HG03139 (cell line): ENCODE data around the gene KIF21A.
"Not testable (repeated sequence)": the region's sequence is repeated elsewhere in the genome, so short reads cannot be mapped to it uniquely, and the experiment has no call there.

Experiments
- ATAC-seq: cut with Tn5 transposase; IDR thresholded peaks from one replicate; pipeline ENCODE4 v1.9.1; 2021; ENCODE audit not compliant: unreplicated experiment

Gene KIF21A

GRCh38 chr12:39348523-39348922 lies 94.4 kb downstream of the KIF21A start:
- no peak for ATAC-seq

GRCh38 chr12:39344926-39345325 lies 98.0 kb downstream of the KIF21A start:
- ATAC-seq: no peak

- no peak for ATAC-seq
These were observed 99.3 kb downstream of the KIF21A start for GRCh38 chr12:39343665-39344064.

- no peak for ATAC-seq
These were observed 101.2 kb downstream of the KIF21A start for GRCh38 chr12:39341761-39342160.

GRCh38 chr12:39341179-39341578 lies 101.7 kb downstream of the KIF21A start:
- ATAC-seq: no peak

- no peak for ATAC-seq
These were observed 110.2 kb downstream of the KIF21A start for GRCh38 chr12:39332661-39333175.

GRCh38 chr12:39331539-39332261 lies 111.2 kb downstream of the KIF21A start:
- ATAC-seq: no peak

- no peak for ATAC-seq
These were observed 113.0 kb downstream of the KIF21A start for GRCh38 chr12:39329876-39330275.

GRCh38 chr12:39329018-39329417 lies 113.9 kb downstream of the KIF21A start:
- ATAC-seq: no peak

- no peak for ATAC-seq
These were observed 115.0 kb downstream of the KIF21A start for GRCh38 chr12:39327965-39328364.

GRCh38 chr12:39327510-39327909 lies 115.4 kb downstream of the KIF21A start:
- ATAC-seq: no peak

GRCh38 chr12:39319180-39319579 lies 123.7 kb downstream of the KIF21A start:
- ATAC-seq: no peak

- no peak for ATAC-seq
These were observed 128.4 kb downstream of the KIF21A start for GRCh38 chr12:39314547-39314946.

GRCh38 chr12:39309516-39309915 lies 133.4 kb downstream of the KIF21A start:
- no peak for ATAC-seq

GRCh38 chr12:39301422-39301821 lies 141.5 kb downstream of the KIF21A start:
- ATAC-seq: no peak

- no peak for ATAC-seq
These were observed 142.1 kb downstream of the KIF21A start for GRCh38 chr12:39300799-39301198.

GRCh38 chr12:39297891-39298290 lies 145.0 kb downstream of the KIF21A start:
- ATAC-seq: no peak

- no peak for ATAC-seq
These were observed 146.4 kb downstream of the KIF21A start for GRCh38 chr12:39296496-39296895.

- not testable (repeated sequence) for ATAC-seq
These were observed 147.3 kb downstream of the KIF21A start for GRCh38 chr12:39295593-39295992.

- ATAC-seq: no peak
These were observed 148.2 kb downstream of the KIF21A start for GRCh38 chr12:39294715-39295114.

GRCh38 chr12:39292125-39292630 lies 150.7 kb downstream of the KIF21A start:
- ATAC-seq: no peak

GRCh38 chr12:39287817-39288216 lies 155.1 kb downstream of the KIF21A start:
- ATAC-seq: no peak

GRCh38 chr12:39287409-39287808 lies 155.5 kb downstream of the KIF21A start:
- ATAC-seq: no peak
